Kidney (tissue), 14 donors: ENCODE measurements around the gene CCR8. TPM values are rescaled to one million over a fixed set of nuclear protein-coding genes. Genes with fewer than 3 reads are reported as not detected.
A peak's percentile ranks its signal among the peaks of the same experiment; 100 is the strongest.

Experiments
- DNase-seq, 5 donors: peaks; one replicate each; pipeline ENCODE4 v3.0.0-alpha.2; 2013 to 2020
- FAIRE-seq: peaks from 2 replicates; lab custom pipeline; 2012; peaks lifted over from hg19 to GRCh38; lab: Jason Lieb, UNC
- H3K27ac ChIP-seq, 2 donors: one replicate each; pipeline ENCODE4 v1.7.0; 2013; ENCODE audit warnings: low read depth in 2 of 2, low read length in 2 of 2, inconsistent platforms in 1 of 2
- H3K27me3 ChIP-seq: one replicate; pipeline ENCODE4 v1.7.1; 2013; ENCODE audit warnings: low read length, inconsistent platforms; ENCODE audit not compliant: control insufficient read depth, insufficient read depth
- H3K36me3 ChIP-seq, 3 donors: one replicate each; pipeline versions ENCODE4 v1.7.0 to v1.7.1; 2013; ENCODE audit warnings: low read length in 3 of 3, control low read depth in 1 of 3, inconsistent platforms in 1 of 3; ENCODE audit not compliant: insufficient read depth in 3 of 3, control insufficient read depth in 2 of 3
- H3K4me1 ChIP-seq, 3 donors: one replicate each; pipeline versions ENCODE4 v1.7.0 to v1.7.1; 2013; ENCODE audit warnings: low read length in 3 of 3, inconsistent platforms in 1 of 3, low read depth in 1 of 3; ENCODE audit not compliant: control insufficient read depth in 2 of 3, insufficient read depth in 2 of 3
- H3K4me3 ChIP-seq, 3 donors: one replicate each; pipeline versions ENCODE4 v1.7.0 to v1.8.1; 2013; ENCODE audit warnings: low read length in 3 of 3, control low read depth in 1 of 3, inconsistent platforms in 1 of 3
- H3K9ac ChIP-seq, 3 donors: one replicate each; pipeline versions ENCODE4 v1.7.0 to v1.7.1; 2013; ENCODE audit warnings: low read length in 3 of 3, control low read depth in 1 of 3, inconsistent platforms in 1 of 3
- H3K9me3 ChIP-seq, 3 donors: one replicate each; pipeline versions ENCODE4 v1.7.0 to v1.7.1; 2013; ENCODE audit warnings: low read length in 3 of 3, control low read depth in 1 of 3, inconsistent platforms in 1 of 3; ENCODE audit not compliant: control insufficient read depth in 2 of 3, insufficient read depth in 1 of 3
- intact Hi-C: fragments of 100-400 bp; cut with DNase I; formaldehyde crosslinking; loops from one replicate; pipeline ENCODE4 v1.11.1; 2022
- polyA plus RNA-seq: library from polyadenylated mRNA; stranded (reverse); fragments of 350-450 nt; fragmentation: Illumina TruSeq; extraction: RNeasy Lipid Tissue Mini Kit (QIAGEN cat#74804); gene quantifications from one replicate; pipeline ENCODE4 v1.2.3, GENCODE V29; 2014; ENCODE audit warnings: low read depth, low replicate concordance; ENCODE audit not compliant: insufficient read depth
- total RNA-seq: library from RNA; stranded (reverse); fragmentation: NEBNext Ultra II Directional; extraction: Animal tissue kit (Norgen Biotek cat#: 25700); gene quantifications from one replicate; pipeline ENCODE4 v1.2.1, GENCODE V29; 2021
- TF ChIP-seq, protein P1 (sequence below): IDR thresholded peaks from 3 replicates; pipeline ENCODE4 v1.5.1; 2012; ENCODE audit warnings: mild to moderate bottlenecking, moderate library complexity, borderline replicate concordance; ENCODE audit not compliant: insufficient read depth; ENCODE audit errors: extremely low read depth
- donor health status: control.
- donor health status: control.
- donor health status: control.
- donor health status: control.
- donor health status: control.
- donor health status: DM: yes; HTN: yes; CAD: no.
- donor health status: Normal renal cell carcinoma (clear cell type).

Gene CCR8
- total and polyA plus RNA-seq, 2 donors from 2014 or later = 0.19 TPM; not detected in 1

DNA sequence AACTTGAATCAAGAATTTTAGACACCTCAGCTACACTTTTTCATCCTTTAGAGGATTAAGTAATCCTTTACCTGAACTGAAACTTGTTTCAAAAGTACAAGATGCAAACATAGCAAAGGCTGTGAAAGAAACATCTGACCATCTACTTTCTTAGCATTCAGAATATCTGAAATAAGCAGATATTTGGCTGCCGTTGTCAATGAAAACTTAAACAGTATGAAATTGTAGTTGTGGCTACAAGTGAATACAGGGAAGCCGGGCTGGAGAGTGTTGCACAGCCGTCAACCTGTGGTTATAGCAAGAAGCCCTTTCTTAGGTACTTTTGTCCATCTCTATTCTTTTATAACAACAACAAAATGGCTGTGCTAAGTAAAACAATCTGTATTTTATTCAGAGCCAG lies 42.7 kb upstream of the CCR8 start:
- H3K9me3 ChIP-seq = no peaks in the 10 kb centered on the region
- DNase-seq (no peak), FAIRE-seq (no peak)
- no peaks in the 10 kb centered on the region for H3K4me1 ChIP-seq
- no peak overlapping the region for H3K9ac ChIP-seq
- TF ChIP-seq, protein P1, sequence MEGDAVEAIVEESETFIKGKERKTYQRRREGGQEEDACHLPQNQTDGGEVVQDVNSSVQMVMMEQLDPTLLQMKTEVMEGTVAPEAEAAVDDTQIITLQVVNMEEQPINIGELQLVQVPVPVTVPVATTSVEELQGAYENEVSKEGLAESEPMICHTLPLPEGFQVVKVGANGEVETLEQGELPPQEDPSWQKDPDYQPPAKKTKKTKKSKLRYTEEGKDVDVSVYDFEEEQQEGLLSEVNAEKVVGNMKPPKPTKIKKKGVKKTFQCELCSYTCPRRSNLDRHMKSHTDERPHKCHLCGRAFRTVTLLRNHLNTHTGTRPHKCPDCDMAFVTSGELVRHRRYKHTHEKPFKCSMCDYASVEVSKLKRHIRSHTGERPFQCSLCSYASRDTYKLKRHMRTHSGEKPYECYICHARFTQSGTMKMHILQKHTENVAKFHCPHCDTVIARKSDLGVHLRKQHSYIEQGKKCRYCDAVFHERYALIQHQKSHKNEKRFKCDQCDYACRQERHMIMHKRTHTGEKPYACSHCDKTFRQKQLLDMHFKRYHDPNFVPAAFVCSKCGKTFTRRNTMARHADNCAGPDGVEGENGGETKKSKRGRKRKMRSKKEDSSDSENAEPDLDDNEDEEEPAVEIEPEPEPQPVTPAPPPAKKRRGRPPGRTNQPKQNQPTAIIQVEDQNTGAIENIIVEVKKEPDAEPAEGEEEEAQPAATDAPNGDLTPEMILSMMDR = no peak
- no peaks in the 10 kb centered on the region for H3K36me3 ChIP-seq
- H3K27ac ChIP-seq = no peak overlapping the region
- H3K4me3 ChIP-seq = no peak overlapping the region
- intact Hi-C loops = no loop called here
- H3K27me3 ChIP-seq = no peaks in the 10 kb centered on the region

DNA sequence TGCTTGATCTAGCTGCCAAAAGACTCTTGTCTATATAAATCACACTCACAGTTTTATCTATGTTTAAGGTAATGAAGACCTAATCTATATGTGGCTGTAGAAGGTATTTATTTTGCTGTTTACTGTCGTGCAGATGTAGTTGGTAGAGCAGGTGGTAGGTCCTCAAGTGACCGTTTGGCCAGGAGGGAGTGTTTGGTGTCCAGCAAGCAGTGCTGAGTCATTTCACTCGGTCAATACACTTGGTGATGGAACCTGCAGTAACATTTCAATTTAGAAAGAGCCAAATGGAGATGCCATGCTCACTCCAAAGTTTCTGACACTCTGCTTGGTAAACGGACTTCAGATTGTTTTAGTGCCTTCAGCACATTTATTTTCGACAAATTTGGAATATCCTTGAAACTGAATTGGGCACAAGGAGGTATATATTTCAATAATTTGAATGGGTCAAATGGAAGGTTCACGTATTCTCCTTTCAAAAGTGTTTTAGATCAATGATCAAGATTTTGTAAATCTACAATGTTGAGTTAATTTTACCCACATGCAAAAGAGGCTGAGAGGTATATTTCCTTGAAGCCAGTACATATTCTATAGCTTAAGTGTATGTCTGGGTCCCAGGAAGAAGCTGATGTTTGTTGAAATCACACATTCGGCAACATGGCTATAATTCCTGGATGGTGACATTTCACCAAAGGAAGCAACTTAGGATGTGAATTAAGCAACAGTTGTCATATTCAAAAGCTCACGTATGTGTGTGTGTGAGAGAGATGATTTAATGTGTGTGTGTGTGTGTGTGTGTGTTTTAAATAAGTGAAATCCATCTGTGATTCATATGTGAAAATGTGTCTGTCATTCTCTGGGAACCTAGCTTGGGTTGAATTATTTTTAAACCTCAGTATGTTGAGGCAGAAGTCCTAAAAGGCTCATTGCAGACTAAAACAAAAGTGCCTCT lies 42.0 kb upstream of the CCR8 start:
- Histone ChIP-seq H3K9me3 (no peaks in the 10 kb centered on the region), H3K4me1 (no peaks in the 10 kb centered on the region), H3K27ac (no peak overlapping the region), H3K9ac (no peak overlapping the region), H3K27me3 (no peaks in the 10 kb centered on the region), H3K36me3 (no peaks in the 10 kb centered on the region), H3K4me3 (no peak overlapping the region)
- TF ChIP-seq, protein P1 = no peak
- FAIRE-seq (no peak), DNase-seq (no peak)
- intact Hi-C loops = no loop called here

DNA sequence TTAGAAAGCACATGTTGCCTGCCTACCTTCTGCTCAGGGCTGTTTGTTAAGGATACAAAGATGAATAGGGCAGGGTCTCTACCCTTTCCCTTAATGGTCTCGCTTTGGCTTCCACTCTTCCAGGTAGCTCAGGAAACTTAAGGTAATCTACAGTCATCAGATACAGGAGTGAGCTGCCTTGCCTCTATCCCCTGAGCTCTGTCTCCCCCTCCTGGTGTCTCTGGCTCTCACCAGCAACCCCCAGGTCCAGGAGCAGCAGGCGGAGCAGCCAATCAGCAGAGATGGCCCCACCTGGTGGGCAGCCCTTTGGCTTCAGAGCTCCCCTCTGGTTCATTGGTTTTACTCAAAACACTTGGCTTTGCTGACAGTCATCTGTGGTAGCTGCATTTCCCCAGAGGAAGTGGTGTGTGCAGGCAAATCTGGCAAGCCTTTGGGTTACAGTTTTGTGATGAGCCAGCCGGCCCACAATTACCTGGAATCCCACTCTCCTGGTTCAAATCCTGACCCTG lies 41.2 kb upstream of the CCR8 start:
- no peak overlapping the region for H3K9ac ChIP-seq
- FAIRE-seq = no peak

More for the DNA sequence above, 41.2 kb upstream of the CCR8 start:
- Histone ChIP-seq H3K4me1 (no peaks in the 10 kb centered on the region), H3K27ac (no peak overlapping the region), H3K27me3 (no peaks in the 10 kb centered on the region), H3K36me3 (no peaks in the 10 kb centered on the region), H3K4me3 (no peak overlapping the region), H3K9me3 (no peaks in the 10 kb centered on the region)
- intact Hi-C loops = no loop called here
- peak; percentile 92 to 95 (median 94) for DNase-seq
- TF ChIP-seq, protein P1 = peak; percentile 96
